Right lung (tissue), 5 donors: ENCODE measurements around the gene TCN2. TPM values are rescaled to one million over a fixed set of nuclear protein-coding genes. Genes with fewer than 3 reads are reported as not detected.
"Not testable (repeated sequence)": the region's sequence is repeated elsewhere in the genome, so short reads cannot be mapped to it uniquely, and the experiment has no call there.

Experiments
- DNase-seq, 2 donors: peaks; one replicate each; pipeline ENCODE4 v3.0.0-alpha.2; 2013
- polyA plus RNA-seq, 5 donors: library from polyadenylated mRNA; unstranded; fragments of 120-200 nt; gene quantifications; one replicate each; pipeline versions ENCODE4 v1.2.1 to v1.2.3, GENCODE V29; 2013; ENCODE audit warnings: inconsistent platforms in 1 of 5, low replicate concordance in 1 of 5; ENCODE audit not compliant: insufficient read length in 5 of 5, insufficient read depth in 1 of 5

TCN2 gene
- polyA plus RNA-seq, 5 donors, result 21.9 to 41.0 (median 28.1) TPM

DNA sequence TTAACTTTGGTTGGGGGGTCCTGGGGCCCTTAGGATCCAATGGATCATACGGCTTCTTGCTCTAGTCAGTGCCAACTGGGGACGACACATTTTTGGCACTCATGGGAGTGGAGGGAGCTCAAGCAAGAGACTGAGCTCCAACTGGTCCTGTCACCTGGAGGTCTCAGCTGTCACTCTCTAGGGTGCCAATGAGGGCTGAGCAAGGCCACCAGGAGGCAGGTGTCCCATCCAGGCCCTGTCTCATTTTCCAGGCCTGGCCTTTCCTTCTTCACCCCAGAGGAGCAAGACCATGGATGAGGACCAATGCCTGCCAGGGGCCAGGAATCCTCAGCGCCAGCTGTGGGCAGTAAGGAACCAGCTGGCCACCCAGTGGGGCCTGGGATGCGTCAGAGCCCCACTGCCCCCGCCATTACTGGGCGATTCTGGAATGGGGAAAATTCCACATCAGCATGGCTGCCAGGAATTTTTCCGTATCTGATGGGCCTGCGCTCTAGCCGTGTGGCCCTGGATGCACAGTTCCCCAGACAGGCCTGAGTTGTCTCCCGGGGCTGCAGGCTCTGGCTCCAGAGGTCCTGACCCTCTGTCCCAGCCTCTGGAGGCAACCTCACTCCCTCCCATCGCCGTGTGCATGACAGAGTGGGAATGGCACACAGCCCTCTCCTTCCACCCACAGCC, 31.8 kb upstream of the TCN2 start:
- peak; percentile 20 to 35 for DNase-seq

DNA sequence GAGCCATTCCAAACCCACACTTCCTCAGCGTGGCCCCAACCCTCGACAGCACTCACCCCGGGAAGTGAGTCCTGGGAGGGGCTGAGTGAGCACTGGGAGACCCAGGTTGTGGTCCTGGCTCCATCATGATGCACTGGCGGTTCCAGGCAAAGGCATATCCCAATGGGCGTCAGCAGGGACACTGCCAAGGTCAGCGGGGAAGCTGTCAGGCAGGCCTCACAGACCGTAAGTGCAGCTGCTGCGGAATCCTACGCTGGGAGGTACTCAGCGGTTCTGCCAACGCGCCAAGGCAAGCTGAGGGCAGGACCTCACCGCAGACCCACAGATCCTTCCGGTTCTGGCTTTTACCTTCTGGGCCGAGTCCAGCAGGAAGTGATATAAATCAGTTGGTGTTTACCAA, 31.1 kb upstream of the TCN2 start:
- no peak for DNase-seq

DNA sequence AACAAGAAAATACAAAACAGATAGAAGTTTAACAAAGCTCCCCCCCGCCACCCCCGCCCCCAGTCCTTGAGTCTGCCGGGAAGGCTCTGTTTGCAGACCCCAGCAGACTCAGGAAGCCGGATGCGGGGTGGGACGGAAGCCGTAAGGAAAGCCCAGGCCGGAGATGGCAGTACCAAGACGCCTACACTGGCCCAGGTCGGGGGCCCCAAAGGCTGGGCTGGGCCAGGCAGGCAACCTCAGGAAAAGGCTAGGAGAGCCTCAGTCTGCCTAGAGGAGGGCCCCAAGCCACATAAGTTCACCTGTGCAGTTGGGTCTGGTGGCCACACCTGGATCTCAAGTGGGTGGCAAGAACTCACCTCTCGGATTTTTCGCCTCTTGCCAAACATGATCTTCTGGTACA, 28.5 kb upstream of the TCN2 start:
- no peak for DNase-seq

DNA sequence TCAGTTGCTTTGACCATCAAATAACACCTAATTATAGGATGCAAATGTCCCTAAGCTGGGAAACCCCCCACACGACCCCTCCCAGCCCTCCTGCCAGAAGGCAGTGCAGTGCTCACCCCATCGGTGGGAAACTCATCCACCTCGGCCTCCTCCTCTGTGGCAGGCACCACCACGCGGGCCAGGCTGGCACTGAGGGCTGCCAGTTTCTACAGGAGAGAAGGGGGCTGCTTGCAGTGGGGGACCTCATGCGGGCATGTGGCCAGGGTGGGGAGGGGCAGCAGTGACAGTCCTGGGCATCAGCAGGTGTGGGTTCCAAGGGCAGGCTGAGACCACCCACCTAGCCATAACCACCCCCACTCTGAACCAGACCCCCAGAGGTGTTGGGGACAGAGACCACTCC, 26.1 kb upstream of the TCN2 start:
- no peak for DNase-seq

DNA sequence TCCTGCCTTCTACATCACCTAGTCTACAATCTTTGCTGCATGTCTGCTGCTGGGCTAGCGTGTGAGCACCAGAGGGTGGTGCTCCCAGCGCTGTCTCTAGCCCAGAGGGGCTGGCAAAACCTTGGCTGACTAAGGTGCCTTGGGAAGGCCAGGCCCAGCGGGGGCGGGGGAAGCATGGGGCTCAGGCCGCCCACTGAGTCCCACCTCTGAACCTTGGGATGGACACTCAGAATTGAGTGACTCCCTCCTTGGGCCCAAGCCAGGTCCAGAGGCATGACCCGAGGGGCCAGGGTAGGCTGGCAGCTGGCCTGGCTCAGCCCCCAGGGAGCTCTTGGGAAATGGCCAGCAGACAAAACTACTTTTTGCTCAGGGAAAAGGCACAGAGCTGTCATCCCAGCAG, 24.9 kb upstream of the TCN2 start:
- no peak for DNase-seq

DNA sequence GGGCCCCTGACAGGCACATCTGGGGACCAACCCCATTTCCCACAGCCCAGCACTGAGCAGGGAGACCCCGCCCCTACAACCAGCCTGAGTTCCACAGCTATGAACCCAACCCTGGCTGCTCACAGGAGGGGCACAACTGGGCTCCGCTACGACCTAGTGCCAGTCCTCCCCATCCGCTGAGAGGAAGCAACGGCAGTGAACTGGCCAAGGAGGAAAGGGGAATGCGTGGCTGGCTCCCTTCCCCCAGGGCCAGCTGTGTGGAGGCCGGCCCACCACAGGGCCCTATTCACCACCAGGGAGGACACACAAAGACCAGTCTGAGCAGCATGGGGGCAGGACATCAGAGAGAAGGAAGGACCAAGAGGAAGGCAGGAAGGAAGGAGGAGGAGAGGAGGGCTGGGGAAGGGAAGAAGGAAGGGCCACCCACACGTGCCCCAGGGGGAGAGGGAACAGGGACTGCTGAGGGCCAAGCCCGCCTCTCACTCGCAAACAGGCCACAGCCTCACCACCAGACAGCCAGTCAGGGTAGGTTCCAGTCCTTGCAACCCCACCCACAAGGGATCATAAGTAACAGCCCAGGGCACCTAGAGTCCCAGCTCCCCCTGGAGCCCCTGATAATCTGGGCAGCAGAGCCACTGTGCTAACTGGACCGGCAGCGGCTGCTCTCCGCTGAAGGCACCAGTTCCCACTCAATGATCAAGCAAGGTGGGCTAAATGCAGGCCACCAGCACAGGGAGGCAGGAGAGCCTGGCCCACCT, 24.0 kb upstream of the TCN2 start:
- DNase-seq, result no peak

DNA sequence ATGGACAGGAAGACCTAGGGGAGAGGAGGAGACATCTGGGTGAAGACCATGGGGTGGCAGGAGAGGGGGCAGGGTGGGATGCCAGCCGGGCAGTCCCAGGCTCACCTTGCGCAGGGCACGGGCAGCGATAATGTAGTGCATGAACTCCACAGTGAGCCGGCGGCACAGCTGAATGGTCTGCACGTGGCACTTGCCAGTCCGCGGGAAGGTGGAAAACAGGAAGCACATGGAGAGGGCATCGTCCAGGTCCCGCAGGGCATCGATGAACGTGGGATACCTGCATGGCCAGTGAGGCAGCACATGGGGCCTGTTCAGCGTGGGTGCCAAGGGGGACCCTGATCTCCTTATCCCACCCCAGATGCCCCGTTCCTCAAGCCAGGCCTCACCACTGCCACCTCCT, 22.5 kb upstream of the TCN2 start:
- no peak for DNase-seq

DNA sequence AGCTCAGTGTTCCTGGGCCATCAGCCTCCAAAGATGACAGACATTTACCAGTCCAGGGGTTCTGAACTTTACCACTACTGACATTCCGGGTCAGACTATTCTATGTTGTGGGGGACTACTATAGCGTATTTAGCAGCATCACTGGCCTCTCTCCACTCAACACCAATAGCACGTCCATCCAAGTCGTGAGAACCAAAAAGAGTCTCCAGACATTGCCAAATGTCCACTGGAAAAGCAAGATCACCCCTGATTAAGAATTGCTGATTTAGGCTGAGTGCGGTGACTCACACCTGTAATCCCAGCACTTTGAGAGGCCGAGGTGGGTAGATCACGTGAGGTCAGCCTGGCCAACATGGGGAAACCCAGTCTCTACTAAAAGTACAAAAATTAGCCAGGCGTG, 20.6 kb upstream of the TCN2 start:
- DNase-seq, result no peak

DNA sequence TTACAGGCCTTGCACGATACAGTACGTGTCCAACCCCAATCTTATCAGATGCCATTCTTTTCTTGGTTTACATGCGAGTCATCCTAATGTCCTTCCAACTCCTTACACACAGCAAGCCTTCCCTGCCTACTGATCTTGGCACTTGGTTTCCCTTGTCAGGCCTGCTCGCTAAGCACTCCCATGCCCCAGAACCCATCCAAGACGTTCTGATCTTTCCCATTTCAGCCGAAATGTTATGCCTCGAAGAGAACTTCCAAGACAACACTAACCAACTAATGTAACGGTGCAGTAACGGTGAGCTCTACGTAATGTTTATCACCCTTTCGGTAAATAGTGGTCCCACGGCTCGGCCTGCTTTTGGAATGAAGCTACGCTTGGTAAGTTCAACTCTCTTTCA, 15.8 kb upstream of the TCN2 start:
- DNase-seq, result no peak

DNA sequence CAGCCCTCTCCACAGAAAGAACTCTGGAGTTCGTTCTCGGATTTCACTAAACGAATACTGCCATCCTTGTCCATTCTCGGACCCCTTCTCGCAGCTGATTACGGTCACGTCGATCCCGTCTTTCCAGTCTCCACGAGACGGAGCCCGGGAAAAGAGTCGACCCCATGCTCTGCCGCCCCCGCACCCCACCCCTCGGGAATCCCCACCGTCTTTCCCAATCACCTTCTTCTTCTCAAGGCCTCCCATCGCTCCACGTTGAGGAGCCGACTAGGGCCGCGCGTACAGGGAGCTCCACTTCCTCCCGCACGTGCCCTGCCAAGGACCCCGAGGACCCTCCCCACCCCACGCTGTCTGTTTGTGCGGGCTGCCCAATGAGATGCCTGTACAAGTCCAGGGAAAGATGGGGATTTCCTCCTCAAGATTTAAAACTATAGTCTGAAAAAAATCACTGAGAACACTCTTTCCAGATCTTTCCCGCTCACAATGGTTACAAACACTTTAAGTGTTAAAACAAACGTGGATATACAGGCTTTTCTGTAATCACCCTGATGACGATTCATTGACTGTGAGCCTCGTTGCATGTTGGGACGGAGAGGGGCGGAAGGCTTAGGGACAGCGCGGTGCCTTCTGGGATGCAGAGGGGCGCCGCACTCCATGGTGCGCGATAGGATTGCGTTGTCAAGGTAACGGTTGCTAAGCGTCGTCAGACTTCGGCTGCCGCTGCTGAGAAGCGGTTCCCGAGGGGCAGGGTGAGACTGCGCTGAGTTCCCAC, 15.2 kb upstream of the TCN2 start, which contains the start of gene PES1:
TSS of gene PES1 (minus strand) at position 323 of the 772 bp plus-strand sequence. CDS start at position 246, 77 bp downstream.
- DNase-seq, result peak; percentile 99

DNA sequence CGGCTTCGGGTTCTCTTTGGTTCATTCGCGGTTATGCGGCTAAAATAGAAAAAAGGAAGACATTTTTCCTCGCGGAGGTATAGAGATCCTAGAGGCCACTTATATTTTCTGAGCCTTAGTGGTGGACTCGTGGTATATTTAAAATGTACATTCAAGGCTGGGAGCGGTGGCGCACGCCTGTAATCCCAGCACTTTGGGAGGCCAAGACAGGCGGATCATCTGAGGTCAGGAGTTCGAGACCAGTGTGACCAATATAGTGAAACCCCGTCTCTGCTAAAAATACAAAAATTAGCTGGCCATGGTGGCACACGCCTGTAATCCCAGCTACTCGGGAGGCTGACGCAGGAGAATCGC, 14.6 kb upstream of the TCN2 start:
- not testable (repeated sequence) for DNase-seq

DNA sequence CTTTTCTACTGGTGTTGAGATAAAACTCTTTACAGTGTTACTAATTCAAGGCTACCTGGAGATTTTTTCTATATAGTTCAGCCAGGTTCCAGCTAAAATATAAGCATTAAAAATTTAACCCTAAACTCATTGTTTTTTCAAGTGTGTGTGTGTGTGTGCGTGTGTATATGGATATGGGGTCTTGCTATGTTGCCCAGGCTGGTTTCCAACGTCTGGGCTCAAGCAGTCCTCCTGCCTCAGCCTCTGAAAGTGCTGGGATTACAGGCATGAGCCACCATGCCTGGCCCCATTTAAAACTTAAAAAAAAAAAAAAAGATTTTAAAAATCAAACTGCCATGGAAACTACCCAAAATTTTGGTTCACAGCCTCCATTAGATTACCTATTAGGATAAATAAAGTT, 10.8 kb upstream of the TCN2 start:
- no peak for DNase-seq

DNA sequence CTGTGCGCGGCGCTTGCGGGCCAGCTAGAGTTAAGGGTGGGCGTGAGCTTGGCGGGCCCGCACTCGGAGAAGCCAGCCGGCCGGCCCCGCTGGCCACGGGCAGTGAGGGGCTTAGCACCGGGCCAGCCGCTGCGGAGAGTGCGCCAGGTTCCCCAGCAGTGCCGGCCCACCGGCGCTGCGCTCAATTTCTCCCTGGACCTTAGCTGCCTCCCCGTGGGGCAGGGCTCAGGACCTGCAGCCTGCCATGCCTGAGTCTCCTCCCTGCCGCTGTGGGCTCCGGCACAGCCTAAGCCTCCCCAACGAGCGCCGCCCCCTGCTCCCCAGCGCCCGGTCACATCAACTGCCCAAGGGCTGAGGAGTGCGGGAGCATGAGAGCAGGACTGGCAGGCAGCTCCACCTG, 10.1 kb upstream of the TCN2 start:
- no peak for DNase-seq

DNA sequence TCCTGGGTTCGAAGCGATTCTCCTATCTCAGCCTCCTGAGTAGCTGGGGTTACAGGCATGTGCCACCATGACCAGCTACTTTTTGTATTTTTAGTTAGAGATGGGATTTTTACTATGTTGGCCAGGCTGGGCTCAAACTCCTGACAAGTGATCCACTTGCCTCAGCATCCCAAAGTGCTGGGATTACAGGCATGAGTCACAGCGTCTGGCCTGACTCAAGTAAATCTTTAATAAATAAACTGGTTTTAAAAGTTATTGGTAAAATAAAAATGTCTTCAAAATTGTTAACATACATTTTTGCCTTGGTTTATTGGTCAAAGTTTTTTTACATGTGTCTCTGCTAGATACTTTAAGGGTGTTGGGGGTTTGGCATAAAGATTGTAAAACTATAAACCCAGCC, 8.0 kb upstream of the TCN2 start:
- no peak for DNase-seq

DNA sequence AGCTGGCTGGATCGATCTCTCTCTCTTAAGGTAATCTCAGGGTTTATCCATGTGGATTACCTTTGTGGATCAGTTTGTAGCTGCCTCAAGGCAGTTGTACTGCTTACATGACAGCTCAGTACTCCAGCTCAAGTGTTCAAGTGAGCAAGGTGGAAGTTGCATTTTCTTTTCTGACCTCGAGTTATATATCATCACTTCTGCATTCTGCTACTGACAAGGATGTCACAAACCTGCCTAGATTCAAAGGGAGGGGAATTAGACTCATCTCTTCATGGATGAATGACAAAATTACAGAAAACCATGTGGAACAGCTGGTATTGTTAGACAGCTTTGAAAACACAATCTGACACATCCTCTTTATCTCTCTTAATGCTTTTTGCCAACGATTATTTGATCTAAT, 6.1 kb upstream of the TCN2 start:
- DNase-seq, result no peak

DNA sequence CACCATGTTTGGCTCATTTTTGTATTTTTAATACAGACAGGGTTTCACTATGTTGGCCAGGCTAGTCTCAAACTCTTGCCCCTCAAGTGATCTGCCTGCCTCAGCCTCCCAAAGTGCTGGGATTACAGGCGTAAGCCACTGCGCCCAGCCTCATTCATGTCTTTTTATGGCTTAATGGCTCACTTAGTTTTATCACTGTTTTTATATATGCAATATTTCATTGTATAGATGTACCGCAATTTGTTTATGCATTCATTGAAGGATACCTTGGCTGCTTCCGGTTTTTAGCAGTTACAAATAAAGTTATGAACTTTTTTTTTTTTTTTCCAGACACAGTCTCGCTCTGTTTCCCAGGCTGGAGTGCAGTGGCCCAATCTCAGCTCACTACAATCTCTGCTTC, 5.5 kb upstream of the TCN2 start:
- no peak for DNase-seq

DNA sequence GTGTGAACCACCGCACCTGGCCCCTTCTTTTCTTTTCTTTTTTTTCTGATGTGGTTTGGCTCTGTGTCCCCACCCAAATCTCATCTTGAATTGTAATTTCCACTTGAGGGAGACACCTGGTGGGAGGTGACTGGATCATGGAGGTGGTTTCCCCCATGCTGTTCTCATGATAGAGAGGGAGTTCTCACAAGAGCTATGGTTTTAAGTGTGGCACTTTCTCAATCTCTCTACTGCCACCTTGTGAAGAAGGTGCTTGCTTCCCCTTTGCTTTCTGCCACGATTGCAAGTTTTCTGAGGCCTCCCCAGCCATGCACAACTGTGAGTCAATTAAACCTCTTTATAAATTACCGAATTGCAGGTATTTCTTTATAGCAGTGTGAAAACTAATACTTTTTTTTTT, 4.9 kb upstream of the TCN2 start:
- no peak for DNase-seq

DNA sequence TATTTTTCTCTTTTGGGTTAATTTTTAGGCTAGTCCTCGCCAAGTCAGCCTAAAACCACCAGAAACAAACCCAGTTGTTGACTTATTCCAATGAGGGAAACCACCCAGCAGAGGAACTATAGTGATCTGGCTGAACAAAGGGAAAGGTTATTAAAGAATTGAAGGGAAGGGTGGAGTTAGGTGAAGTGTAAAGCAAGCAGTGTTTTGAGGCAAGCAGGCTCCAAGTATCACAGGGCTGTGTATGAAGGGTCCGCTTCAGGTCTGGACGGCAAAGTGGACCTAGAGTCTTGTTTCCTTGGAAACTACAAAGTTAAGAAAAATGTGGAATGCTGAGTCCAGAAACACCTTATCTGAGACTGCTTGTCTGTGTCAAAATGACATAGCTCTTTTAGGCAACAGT, 3.2 kb upstream of the TCN2 start:
- DNase-seq, result no peak

DNA sequence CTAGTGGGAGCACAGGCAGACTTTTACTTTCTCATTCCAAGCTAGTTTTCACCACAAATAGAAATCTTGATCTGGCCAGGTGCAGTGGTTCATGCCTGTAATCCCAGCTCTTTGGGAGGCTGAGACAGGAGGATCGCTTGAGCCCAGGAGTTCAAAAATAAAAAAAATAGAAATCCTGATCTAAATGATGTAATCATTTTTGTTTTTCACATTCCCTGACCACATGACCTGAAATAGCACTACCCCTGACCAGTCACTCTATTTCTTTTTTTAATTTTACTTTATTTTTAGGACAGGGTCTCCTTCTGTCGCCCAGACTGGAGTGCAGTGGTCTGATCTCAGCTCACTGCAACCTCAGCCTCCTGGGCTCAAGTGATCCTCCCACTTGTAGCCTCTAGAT, 2.3 kb upstream of the TCN2 start:
- no peak for DNase-seq

DNA sequence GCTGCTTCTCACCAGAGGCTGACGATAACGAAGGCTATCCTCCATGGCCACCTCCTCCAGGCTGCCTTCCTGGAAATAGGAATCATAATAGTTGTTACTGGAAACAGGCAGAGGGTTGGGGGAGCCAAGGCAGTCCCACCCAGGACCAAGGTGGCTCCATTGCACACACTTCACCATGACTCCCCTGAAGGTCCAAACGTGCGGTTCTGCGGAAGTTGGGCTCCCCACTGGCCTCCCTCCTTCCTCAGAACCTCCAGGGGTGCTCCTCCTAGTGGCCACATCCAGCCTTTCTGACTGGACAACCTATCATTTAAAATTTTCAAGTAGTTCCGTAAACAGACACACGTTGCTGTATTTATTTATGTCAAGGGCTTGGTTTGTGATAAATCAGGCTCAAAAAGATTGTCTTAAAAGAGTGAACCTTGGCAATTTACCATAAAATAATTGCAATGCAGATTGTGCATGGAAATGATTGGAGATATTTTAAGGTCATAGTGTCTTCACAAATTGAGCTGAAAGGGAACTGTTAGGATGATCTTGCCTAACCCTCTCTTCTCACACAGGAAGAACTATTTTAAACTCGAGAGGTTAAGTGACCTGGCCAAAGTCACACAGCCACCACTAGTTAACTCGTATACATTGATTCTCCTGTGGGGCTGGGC, 1.4 kb upstream of the TCN2 start:
- DNase-seq, result no peak

DNA sequence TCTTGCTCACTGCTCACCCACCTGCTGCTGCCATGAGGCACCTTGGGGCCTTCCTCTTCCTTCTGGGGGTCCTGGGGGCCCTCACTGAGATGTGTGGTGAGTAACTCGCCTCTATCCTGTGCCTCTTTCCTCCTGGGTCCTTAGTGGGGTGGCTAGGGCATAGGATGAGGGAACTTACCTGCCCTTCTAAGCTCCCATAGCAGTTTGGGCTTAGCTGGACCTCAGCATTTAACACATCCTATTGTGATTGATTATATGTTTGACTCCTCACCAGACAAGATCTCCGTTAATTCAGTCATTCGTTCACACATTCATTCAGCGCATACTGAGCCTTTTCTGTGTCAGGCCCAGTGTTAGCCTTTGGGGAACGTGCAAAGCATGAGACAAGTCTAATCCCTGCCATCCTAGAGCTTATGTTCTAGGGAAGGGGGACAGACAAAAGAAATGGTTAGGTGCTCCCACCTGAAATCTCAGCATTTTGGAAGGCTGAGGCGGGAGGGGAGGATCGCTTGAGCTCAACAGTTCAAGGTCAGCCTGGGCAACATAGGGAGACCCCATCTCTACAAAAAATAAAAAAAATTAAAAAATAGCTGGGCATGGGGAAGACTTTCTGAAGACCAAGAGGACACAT, 441 bp downstream of the TCN2 start:
- DNase-seq, result no peak

DNA sequence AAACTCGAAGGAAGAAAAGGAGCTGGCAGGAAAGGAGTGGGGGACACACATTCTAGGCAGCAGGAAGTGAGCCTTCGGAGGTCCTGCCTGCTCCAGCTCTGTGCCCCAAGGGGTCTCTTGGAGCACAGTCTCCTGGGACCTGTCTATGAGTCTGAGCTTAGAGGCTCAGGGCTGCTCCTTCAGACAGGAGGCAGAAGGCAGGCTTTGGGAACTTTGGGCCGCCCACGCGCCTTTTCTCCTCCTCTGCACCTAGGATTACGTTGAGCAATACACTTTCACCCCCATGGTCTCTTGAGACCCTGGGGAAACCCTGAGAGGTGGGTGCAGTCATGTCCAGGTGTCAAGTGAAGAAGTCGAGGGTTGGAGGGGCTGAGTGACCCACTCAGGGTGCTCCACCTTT, 965 bp downstream of the TCN2 start:
- no peak for DNase-seq
